Right renal cortex interstitium (tissue), 3 donors: ENCODE data around the gene GLI2. TPM values are rescaled to one million over a fixed set of nuclear protein-coding genes. Genes with fewer than 3 reads are reported as not detected.

Source experiments
- DNase-seq, 3 donors: peaks; one replicate each; pipeline ENCODE4 v3.0.0-alpha.2; 2013; ENCODE audit warnings: low read depth in 3 of 3, low spot score in 2 of 3
- polyA plus RNA-seq, 3 donors: library from polyadenylated mRNA; unstranded; fragments of 120-200 nt; gene quantifications; one replicate each; pipeline ENCODE4 v1.2.1, GENCODE V29; 2013; ENCODE audit not compliant: insufficient read length in 3 of 3

The GLI2 gene
- polyA plus RNA-seq, 3 donors, result 8.1 to 9.3 (median 8.4) TPM

GRCh38 chr2:120783371-120783791 lies 47.7 kb downstream of the GLI2 start:
- no peak for DNase-seq

GRCh38 chr2:120783969-120784372 lies 48.3 kb downstream of the GLI2 start:
- no peak for DNase-seq
